Karpas-422 (cell line): ENCODE measurements around the gene CES5A. TPM values are rescaled to one million over a fixed set of nuclear protein-coding genes. Genes with fewer than 3 reads are reported as not detected.
"Not testable (repeated sequence)": the region's sequence is repeated elsewhere in the genome, so short reads cannot be mapped to it uniquely, and the experiment has no call there.

Source experiments
- DNase-seq: peaks from one replicate; pipeline ENCODE4 v3.0.0-alpha.2; 2015
- H2AFZ ChIP-seq: fragments of 200-600 bp; sonication (generic); 2 replicates; pipeline ENCODE4 v1.6.1; 2014; ENCODE audit warnings: antibody characterized with exemption, low read length, mixed read lengths
- H3K27ac ChIP-seq: fragments of 200-600 bp; sonication (generic); 2 replicates; pipeline ENCODE4 v1.5.1; 2014; ENCODE audit warnings: mild to moderate bottlenecking, low read length, moderate library complexity
- H3K27me3 ChIP-seq: fragments of 200-600 bp; sonication (generic); 2 replicates; pipeline ENCODE4 v1.6.1; 2014; ENCODE audit warnings: low read length, mixed read lengths
- H3K36me3 ChIP-seq: fragments of 200-600 bp; sonication (generic); 2 replicates; pipeline ENCODE4 v1.6.1; 2014; ENCODE audit warnings: low read length, mixed read lengths; ENCODE audit not compliant: insufficient read depth
- H3K4me1 ChIP-seq: fragments of 200-600 bp; sonication (generic); 2 replicates; pipeline ENCODE4 v1.6.1; 2014; ENCODE audit warnings: mild to moderate bottlenecking, low read length, mixed read lengths
- H3K4me2 ChIP-seq: fragments of 200-600 bp; sonication (generic); 2 replicates; pipeline ENCODE4 v1.6.1; 2014; ENCODE audit warnings: low read length, low read depth, mild to moderate bottlenecking; ENCODE audit not compliant: poor library complexity, severe bottlenecking
- H3K4me3 ChIP-seq: fragments of 200-600 bp; sonication (generic); 2 replicates; pipeline ENCODE4 v1.5.1; 2014; ENCODE audit warnings: mild to moderate bottlenecking, antibody characterized with exemption, low read length, mixed read lengths
- H3K79me2 ChIP-seq: fragments of 200-600 bp; sonication (generic); 2 replicates; pipeline ENCODE4 v1.6.1; 2014; ENCODE audit warnings: mild to moderate bottlenecking, low read length, mixed read lengths
- H3K9ac ChIP-seq: fragments of 200-600 bp; sonication (generic); 2 replicates; pipeline ENCODE4 v1.6.0; 2014; ENCODE audit warnings: low read length
- H3K9me2 ChIP-seq: fragments of 200-600 bp; sonication (generic), shearing (Covaris generic); replicated peaks from 2 replicates; pipeline ENCODE4 v1.6.0; 2014; ENCODE audit warnings: mild to moderate bottlenecking, low read length, moderate library complexity; ENCODE audit not compliant: insufficient read depth
- H3K9me3 ChIP-seq: fragments of 300-700, 200-600 bp; sonication (generic); 2 replicates; pipeline ENCODE4 v1.6.1; 2014; ENCODE audit warnings: low read length, mixed read lengths
- H4K20me1 ChIP-seq: fragments of 200-600 bp; sonication (generic); 2 replicates; pipeline ENCODE4 v1.6.1; 2014; ENCODE audit warnings: mild to moderate bottlenecking, antibody characterized with exemption, low read length, low read depth; ENCODE audit not compliant: insufficient read depth
- total RNA-seq: library from RNA; depleted of rRNA; stranded (reverse); fragments of >200 nt; shearing (Covaris generic); gene quantifications from 2 replicates; pipeline ENCODE4 v1.2.3, GENCODE V29; 2014; ENCODE audit warnings: low replicate concordance

CES5A gene
- total RNA-seq, 1 experiment from 2014 or later: not detected

DNA sequence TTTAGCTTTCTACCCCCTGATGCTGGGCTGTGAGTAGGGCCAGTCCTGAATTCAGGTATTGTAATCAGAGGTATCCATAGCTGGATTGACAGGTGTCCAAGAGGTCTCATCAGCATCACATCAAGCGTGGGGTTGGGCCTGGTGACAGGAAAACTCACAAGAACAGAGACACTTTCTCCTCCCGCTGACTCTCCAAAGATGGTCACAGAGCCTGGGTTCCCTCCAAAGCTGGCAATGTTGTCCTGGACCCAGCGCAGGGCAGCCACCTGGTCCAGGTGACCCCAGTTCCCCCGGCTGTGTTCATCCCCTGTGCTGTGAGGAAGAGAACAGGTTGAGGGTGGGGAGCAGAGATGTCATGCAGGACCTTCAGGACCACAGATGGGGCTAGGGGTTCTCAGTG, 54.0 kb downstream of the CES5A start:
- no peaks in the 10 kb centered on the region for H3K9me3 ChIP-seq

DNA sequence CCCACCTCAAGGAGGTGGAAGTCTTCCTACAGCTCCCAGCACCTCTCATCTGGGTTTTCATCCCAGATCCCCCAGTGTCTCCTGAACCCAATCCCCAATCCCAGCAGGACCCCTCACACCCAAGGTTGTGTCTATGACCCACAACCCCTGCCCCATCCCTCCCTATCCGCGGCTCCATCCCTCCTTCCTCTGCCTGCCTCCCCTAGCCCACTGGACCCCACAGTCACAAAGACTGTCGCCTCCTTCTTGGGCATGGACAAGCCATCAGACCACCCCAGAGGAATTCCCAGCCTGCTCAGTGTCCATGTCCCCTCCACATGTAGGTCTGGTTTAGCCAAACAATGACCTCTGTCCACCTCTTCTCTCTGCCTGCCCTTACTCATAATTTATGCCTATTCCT, 54.6 kb downstream of the CES5A start:
- H4K20me1 ChIP-seq: no peaks in the 10 kb centered on the region
- no peaks in the 10 kb centered on the region for H3K9me2 ChIP-seq
- no peak overlapping the region for H2AFZ ChIP-seq
- no peaks in the 10 kb centered on the region for H3K79me2 ChIP-seq
- DNase-seq: no peak
- no peaks in the 10 kb centered on the region for H3K9me3 ChIP-seq
- no peak overlapping the region for H3K27ac ChIP-seq
- H3K4me1 ChIP-seq: no peaks in the 10 kb centered on the region
- no peaks in the 10 kb centered on the region for H3K36me3 ChIP-seq
- H3K9ac ChIP-seq: no peak overlapping the region
- H3K4me3 ChIP-seq: no peak overlapping the region
- no peaks in the 10 kb centered on the region for H3K27me3 ChIP-seq
- no peak overlapping the region for H3K4me2 ChIP-seq

More for the DNA sequence above, 54.0 kb downstream of the CES5A start:
- Histone ChIP-seq H3K9ac (no peak overlapping the region), H3K27ac (no peak overlapping the region), H2AFZ (no peak overlapping the region), H3K27me3 (no peaks in the 10 kb centered on the region), H3K79me2 (no peaks in the 10 kb centered on the region), H4K20me1 (no peaks in the 10 kb centered on the region), H3K36me3 (no peaks in the 10 kb centered on the region), H3K4me3 (no peak overlapping the region), H3K4me1 (no peaks in the 10 kb centered on the region), H3K4me2 (no peak overlapping the region), H3K9me2 (no peaks in the 10 kb centered on the region)
- DNase-seq: peak; percentile 27

DNA sequence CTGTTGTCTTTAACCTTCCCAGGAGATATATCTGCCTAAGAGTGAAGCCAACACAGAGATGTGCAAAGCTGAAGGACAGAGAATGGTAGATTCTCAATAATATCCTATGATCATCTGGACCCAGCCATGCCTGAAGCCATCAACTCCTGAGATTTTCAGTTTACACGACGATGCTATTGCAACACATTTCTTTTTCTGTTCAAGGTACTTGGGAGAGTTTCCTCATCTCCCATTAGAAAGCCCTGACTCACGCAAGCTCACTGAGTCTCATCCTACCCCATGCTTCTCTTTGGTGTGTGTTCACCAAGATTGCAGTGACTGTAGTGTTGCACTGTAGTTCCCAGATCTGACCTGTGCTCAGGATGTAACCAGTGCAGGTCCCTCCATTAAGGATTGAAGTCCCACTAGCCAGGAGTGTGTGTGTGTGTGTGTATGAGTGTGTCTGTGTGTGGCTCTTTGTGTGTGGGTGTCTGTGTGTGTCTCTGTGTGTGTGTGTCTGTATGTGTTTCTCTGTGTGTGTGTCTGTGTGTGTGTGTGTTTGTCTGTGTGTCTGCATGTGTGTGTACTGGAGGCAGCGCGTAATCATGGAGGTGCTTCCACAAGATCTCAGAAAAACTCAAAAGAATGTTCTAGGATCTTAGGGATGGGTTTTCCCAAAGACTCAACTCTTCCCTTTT, 57.8 kb downstream of the CES5A start:
- Histone ChIP-seq H3K36me3 (no peaks in the 10 kb centered on the region), H3K9me3 (no peaks in the 10 kb centered on the region), H3K4me2 (no peak overlapping the region), H3K4me1 (no peaks in the 10 kb centered on the region), H3K9ac (no peak overlapping the region), H3K27ac (no peak overlapping the region), H3K27me3 (no peaks in the 10 kb centered on the region), H3K9me2 (no peaks in the 10 kb centered on the region), H3K79me2 (no peaks in the 10 kb centered on the region), H2AFZ (no peak overlapping the region), H4K20me1 (no peaks in the 10 kb centered on the region), H3K4me3 (no peak overlapping the region)
- DNase-seq: no peak

- H3K4me1 ChIP-seq, H4K20me1 ChIP-seq, DNase-seq, H3K27me3 ChIP-seq, H3K36me3 ChIP-seq, H3K4me2 ChIP-seq, H3K9ac ChIP-seq, H3K79me2 ChIP-seq, H3K9me2 ChIP-seq, H2AFZ ChIP-seq, H3K4me3 ChIP-seq, H3K27ac ChIP-seq, H3K9me3 ChIP-seq: not testable (repeated sequence)
These were observed 59.0 kb downstream of the CES5A start for GRCh38 chr16:55816222-55816621.

DNA sequence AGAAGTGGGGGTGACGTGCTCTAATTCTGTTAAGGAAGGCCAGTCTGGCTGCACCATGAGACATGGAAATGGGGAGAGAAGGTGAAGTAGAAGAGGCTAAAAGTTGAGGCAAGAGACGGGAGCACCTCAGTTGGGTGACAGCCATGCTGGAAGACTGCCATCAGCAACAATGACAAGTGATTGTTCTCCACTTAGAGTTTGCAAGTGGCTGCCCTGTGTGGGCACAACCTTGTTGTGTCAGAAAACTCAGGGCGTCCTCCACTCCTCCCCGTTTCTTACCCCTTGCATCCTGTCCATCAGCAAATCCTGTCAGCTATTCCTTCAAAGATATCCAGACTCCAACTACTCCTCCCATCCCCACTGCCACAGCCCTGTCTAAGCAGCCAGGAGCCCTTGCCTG, 59.9 kb downstream of the CES5A start:
- Histone ChIP-seq H4K20me1 (no peaks in the 10 kb centered on the region), H3K27ac (no peak overlapping the region), H3K4me3 (no peak overlapping the region), H3K9me2 (no peaks in the 10 kb centered on the region), H3K36me3 (no peaks in the 10 kb centered on the region), H3K27me3 (no peaks in the 10 kb centered on the region), H2AFZ (no peak overlapping the region), H3K9ac (no peak overlapping the region), H3K79me2 (no peaks in the 10 kb centered on the region), H3K9me3 (no peaks in the 10 kb centered on the region), H3K4me1 (no peaks in the 10 kb centered on the region), H3K4me2 (no peak overlapping the region)
- DNase-seq: no peak

DNA sequence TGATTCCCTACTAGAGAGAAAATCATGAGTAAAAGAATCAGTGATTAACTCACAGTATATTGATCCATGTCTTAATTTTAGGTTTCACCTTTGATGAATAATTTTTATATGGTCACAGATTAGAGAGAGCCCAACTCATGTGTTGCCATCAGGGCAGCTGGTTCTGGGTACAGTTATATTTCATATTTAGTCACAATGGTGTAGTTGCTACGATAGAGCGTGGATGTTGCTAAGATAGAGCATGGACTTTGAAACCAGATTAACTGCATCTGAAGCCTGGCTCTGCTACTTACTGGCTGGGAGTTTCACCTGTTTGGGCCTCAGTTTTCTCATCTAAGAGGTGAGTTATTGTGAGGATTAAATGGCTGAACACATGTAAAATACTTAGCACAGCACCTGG, 61.0 kb downstream of the CES5A start:
- H3K36me3 ChIP-seq, H3K27ac ChIP-seq, H3K27me3 ChIP-seq, H3K4me2 ChIP-seq, H3K79me2 ChIP-seq, H3K9me3 ChIP-seq, H3K9ac ChIP-seq, H3K4me3 ChIP-seq, H4K20me1 ChIP-seq, DNase-seq, H3K4me1 ChIP-seq, H2AFZ ChIP-seq, H3K9me2 ChIP-seq: not testable (repeated sequence)

GRCh38 chr16:55813730-55814129, 61.4 kb downstream of the CES5A start:
- not testable (repeated sequence) for DNase-seq, H3K27ac ChIP-seq

GRCh38 chr16:55812951-55813350, 62.2 kb downstream of the CES5A start:
- Histone ChIP-seq H3K36me3 (no peaks in the 10 kb centered on the region), H3K27ac (no peak overlapping the region), H3K4me3 (no peak overlapping the region), H3K9me3 (no peaks in the 10 kb centered on the region), H3K79me2 (no peaks in the 10 kb centered on the region), H3K9me2 (no peaks in the 10 kb centered on the region), H3K9ac (no peak overlapping the region), H3K27me3 (no peaks in the 10 kb centered on the region), H3K4me1 (no peaks in the 10 kb centered on the region), H4K20me1 (no peaks in the 10 kb centered on the region), H3K4me2 (no peak overlapping the region), H2AFZ (no peak overlapping the region)
- no peak for DNase-seq

More at GRCh38 chr16:55813730-55814129, 61.4 kb downstream of the CES5A start:
- not testable (repeated sequence) for H3K9me2 ChIP-seq, H3K9ac ChIP-seq, H2AFZ ChIP-seq, H3K4me2 ChIP-seq, H3K79me2 ChIP-seq, H3K4me3 ChIP-seq, H3K4me1 ChIP-seq, H3K36me3 ChIP-seq, H4K20me1 ChIP-seq, H3K27me3 ChIP-seq, H3K9me3 ChIP-seq

- DNase-seq: no peak
- H3K4me2 ChIP-seq: no peak overlapping the region
- no peaks in the 10 kb centered on the region for H3K27me3 ChIP-seq
- H3K4me1 ChIP-seq: no peaks in the 10 kb centered on the region
- no peaks in the 10 kb centered on the region for H3K36me3 ChIP-seq
- H3K9me2 ChIP-seq: no peaks in the 10 kb centered on the region
- H3K9ac ChIP-seq: no peak overlapping the region
- H4K20me1 ChIP-seq: no peaks in the 10 kb centered on the region
- H3K9me3 ChIP-seq: no peaks in the 10 kb centered on the region
- no peaks in the 10 kb centered on the region for H3K79me2 ChIP-seq
- H3K27ac ChIP-seq: no peak overlapping the region
- H2AFZ ChIP-seq: no peak overlapping the region
- no peak overlapping the region for H3K4me3 ChIP-seq
These were observed 63.4 kb downstream of the CES5A start for GRCh38 chr16:55811811-55812210.
